Activated CD4-positive, alpha-beta T cell treated with anti-CD3 and anti-CD28 coated beads for 36 hours (primary cell): ENCODE measurements around the gene RAB31. TPM values are rescaled to one million over a fixed set of nuclear protein-coding genes. Genes with fewer than 3 reads are reported as not detected.

ENCODE experiments used
- ATAC-seq: fragments of 200-7000 bp; cut with Tn5 transposase; one replicate; pipeline ENCODE4 v1.10.0; 2021; ENCODE audit warnings: mild to moderate bottlenecking, moderate library complexity
- CTCF ChIA-PET: fragments of 350-600 bp; sonication (Branson Sonifier 250); formaldehyde crosslinking; loops from one replicate; lab custom pipeline; 2021; ENCODE audit warnings: antibody characterized with exemption; lab: Charles Lee
- POLR2A ChIA-PET: fragments of 350-600 bp; sonication (Branson Sonifier 250); formaldehyde crosslinking; loops from one replicate; lab custom pipeline; 2021; ENCODE audit warnings: antibody characterized with exemption, inconsistent platforms; lab: Charles Lee
- DNase-seq: peaks from one replicate; pipeline ENCODE4 v3.0.0-alpha.2; 2020
- H3K27ac Mint-ChIP-seq: one replicate; pipeline ENCODE4 v1.8.0; 2021; ENCODE audit warnings: mixed read lengths
- H3K27me3 Mint-ChIP-seq: one replicate; pipeline ENCODE4 v1.8.0; 2021; ENCODE audit warnings: mixed read lengths
- H3K36me3 Mint-ChIP-seq: one replicate; pipeline ENCODE4 v1.8.0; 2021; ENCODE audit warnings: low read depth, mixed read lengths
- H3K4me1 Mint-ChIP-seq: one replicate; pipeline ENCODE4 v1.8.0; 2021; ENCODE audit warnings: mixed read lengths
- H3K4me3 Mint-ChIP-seq: one replicate; pipeline ENCODE4 v1.8.0; 2021; ENCODE audit warnings: mild to moderate bottlenecking, moderate library complexity, mixed read lengths
- H3K9me3 Mint-ChIP-seq: one replicate; pipeline ENCODE4 v1.8.0; 2021; ENCODE audit warnings: low read depth, mixed read lengths
- intact Hi-C, 2 experiments: fragments of 100-400 bp; cut with DNase I in 1 of 2; cut with micrococcal nuclease in 1 of 2; formaldehyde crosslinking; loops; one replicate each; pipeline versions ENCODE4 v1.14.2 to v1.15.1; 2022 to 2024; cut with DNase I, micrococcal nuclease
- total RNA-seq, 2 experiments: library from RNA; stranded (reverse); gene quantifications; one replicate each; pipeline ENCODE4 v1.2.3, GENCODE V29; 2021

RAB31 gene
- total RNA-seq, 2 experiments from 2014 or later: 0.48 to 1.8 TPM

- no peak overlapping the region for H3K4me3 Mint-ChIP-seq
- intact Hi-C loops: loop anchor here in 1 of 2 experiments (2.0 kb wide), 1 partner anchor 38 kb away; the partner anchor contains the start of gene VAPA
These were observed 169.0 kb downstream of the RAB31 start for GRCh38 chr18:9876867-9877654.

GRCh38 chr18:9877655-9878014, 169.5 kb downstream of the RAB31 start:
- no peaks in the 10 kb centered on the region for H3K9me3 Mint-ChIP-seq
- no peak overlapping the region for H3K27ac Mint-ChIP-seq
- H3K4me3 Mint-ChIP-seq: no peak overlapping the region
- H3K4me1 Mint-ChIP-seq: peaks cover 13% of the 10 kb centered on the region
- no peaks in the 10 kb centered on the region for H3K36me3 Mint-ChIP-seq
- CTCF ChIA-PET: interaction anchor here (0.7 to 1.5 kb wide), 3 partner anchors 16 to 49 kb away, joined by 3 read pairs; no protein-coding TSS in a partner anchor
- intact Hi-C loops: loop anchor here in 1 of 2 experiments (2.0 kb wide), 1 partner anchor 37 kb away; the partner anchor contains the start of gene VAPA
- POLR2A ChIA-PET: no interaction called here
- H3K27me3 Mint-ChIP-seq: peaks cover 3% of the 10 kb centered on the region
- ATAC-seq (no peak), DNase-seq (no peak)

More at GRCh38 chr18:9876867-9877654, 169.0 kb downstream of the RAB31 start:
- POLR2A ChIA-PET: interaction anchor here (1.0 kb wide), 1 partner anchor 15 kb away, joined by 7 read pairs; no protein-coding TSS in a partner anchor
- ATAC-seq (peak; percentile 90), DNase-seq (peak; percentile 50)
- H3K27me3 Mint-ChIP-seq: peaks cover 3% of the 10 kb centered on the region
- H3K27ac Mint-ChIP-seq: peak overlapping the region; percentile 3
- no peaks in the 10 kb centered on the region for H3K36me3 Mint-ChIP-seq
- CTCF ChIA-PET: interaction anchor here (0.7 to 1.5 kb wide), 3 partner anchors 15 to 50 kb away, joined by 3 read pairs; no protein-coding TSS in a partner anchor
- no peaks in the 10 kb centered on the region for H3K9me3 Mint-ChIP-seq
- H3K4me1 Mint-ChIP-seq: peaks cover 13% of the 10 kb centered on the region

- H3K36me3 Mint-ChIP-seq: no peaks in the 10 kb centered on the region
These were observed 170.0 kb downstream of the RAB31 start for GRCh38 chr18:9878095-9878494.

GRCh38 chr18:9878783-9879242, 170.7 kb downstream of the RAB31 start:
- CTCF ChIA-PET: no interaction called here

More at GRCh38 chr18:9878095-9878494, 170.0 kb downstream of the RAB31 start:
- DNase-seq (no peak), ATAC-seq (no peak)
- intact Hi-C loops: no loop called here
- Mint-ChIP-seq H3K27ac (no peak overlapping the region), H3K27me3 (peaks cover 3% of the 10 kb centered on the region), H3K4me1 (peaks cover 13% of the 10 kb centered on the region), H3K9me3 (no peaks in the 10 kb centered on the region), H3K4me3 (no peak overlapping the region)
- CTCF ChIA-PET: no interaction called here
- POLR2A ChIA-PET: no interaction called here

GRCh38 chr18:9884090-9884489, 176.0 kb downstream of the RAB31 start:
- H3K9me3 Mint-ChIP-seq: no peaks in the 10 kb centered on the region
- ATAC-seq (no peak), DNase-seq (no peak)
- ChIA-PET POLR2A (interaction anchor here (0.6 kb wide), 1 partner anchor 31 kb away, joined by 4 read pairs; no protein-coding TSS in a partner anchor), CTCF (no interaction called here)
- H3K27me3 Mint-ChIP-seq: no peaks in the 10 kb centered on the region
- H3K27ac Mint-ChIP-seq: no peak overlapping the region
- intact Hi-C loops: no loop called here
- H3K4me1 Mint-ChIP-seq: no peaks in the 10 kb centered on the region
- no peaks in the 10 kb centered on the region for H3K36me3 Mint-ChIP-seq
- H3K4me3 Mint-ChIP-seq: no peak overlapping the region

More at GRCh38 chr18:9878783-9879242, 170.7 kb downstream of the RAB31 start:
- POLR2A ChIA-PET: no interaction called here
- Mint-ChIP-seq H3K9me3 (no peaks in the 10 kb centered on the region), H3K36me3 (no peaks in the 10 kb centered on the region), H3K27me3 (peaks cover 2% of the 10 kb centered on the region), H3K4me3 (no peak overlapping the region), H3K27ac (no peak overlapping the region), H3K4me1 (peaks cover 13% of the 10 kb centered on the region)
- DNase-seq (no peak), ATAC-seq (no peak)
- intact Hi-C loops: no loop called here

GRCh38 chr18:9884532-9885140, 176.5 kb downstream of the RAB31 start:
- H3K4me1 Mint-ChIP-seq: no peaks in the 10 kb centered on the region
- H3K4me3 Mint-ChIP-seq: no peak overlapping the region
- intact Hi-C loops: no loop called here
- H3K9me3 Mint-ChIP-seq: no peaks in the 10 kb centered on the region
- no peak for ATAC-seq
- ChIA-PET CTCF (no interaction called here), POLR2A (interaction anchor here (0.6 kb wide), 1 partner anchor 30 kb away, joined by 4 read pairs; no protein-coding TSS in a partner anchor)
- DNase-seq: no peak
- no peaks in the 10 kb centered on the region for H3K36me3 Mint-ChIP-seq
- no peak overlapping the region for H3K27ac Mint-ChIP-seq
- H3K27me3 Mint-ChIP-seq: no peaks in the 10 kb centered on the region

GRCh38 chr18:9885170-9886004, 177.3 kb downstream of the RAB31 start, which contains the start of gene TXNDC2:
Gene TXNDC2 (plus strand): TSS chr18:9885973. CDS start chr18:9886681, 708 bp downstream.
- no peaks in the 10 kb centered on the region for H3K27me3 Mint-ChIP-seq
- H3K27ac Mint-ChIP-seq: no peak within 1 kb of the TSS
- ChIA-PET CTCF (no interaction called here), POLR2A (interaction anchor here (0.6 kb wide), 1 partner anchor 34 kb away, joined by 3 read pairs; no protein-coding TSS in a partner anchor)
- no peak for ATAC-seq
- no peaks in the 10 kb centered on the region for H3K9me3 Mint-ChIP-seq
- no peak for DNase-seq
- no peak within 1 kb of the TSS for H3K4me3 Mint-ChIP-seq
- H3K36me3 Mint-ChIP-seq: no peaks in the 10 kb centered on the region
- no peaks in the 10 kb centered on the region for H3K4me1 Mint-ChIP-seq
- intact Hi-C loops: no loop called here

- Mint-ChIP-seq H3K4me1 (no peaks in the 10 kb centered on the region), H3K36me3 (no peaks in the 10 kb centered on the region)
These were observed 177.9 kb downstream of the RAB31 start for GRCh38 chr18:9886005-9886348.

GRCh38 chr18:9887992-9888391, 179.9 kb downstream of the RAB31 start:
- CTCF ChIA-PET: no interaction called here
- DNase-seq: no peak
- no peaks in the 10 kb centered on the region for H3K9me3 Mint-ChIP-seq

More at GRCh38 chr18:9886005-9886348, 177.9 kb downstream of the RAB31 start:
- H3K27ac Mint-ChIP-seq: no peak overlapping the region
- no peak overlapping the region for H3K4me3 Mint-ChIP-seq
- H3K9me3 Mint-ChIP-seq: no peaks in the 10 kb centered on the region
- DNase-seq (no peak), ATAC-seq (no peak)
- H3K27me3 Mint-ChIP-seq: no peaks in the 10 kb centered on the region
- POLR2A ChIA-PET: no interaction called here
- intact Hi-C loops: no loop called here
- CTCF ChIA-PET: no interaction called here

GRCh38 chr18:9890196-9890595, 182.1 kb downstream of the RAB31 start:
- ATAC-seq (no peak), DNase-seq (no peak)
- Mint-ChIP-seq H3K27me3 (no peaks in the 10 kb centered on the region), H3K4me3 (no peak overlapping the region), H3K27ac (no peak overlapping the region), H3K4me1 (no peaks in the 10 kb centered on the region), H3K9me3 (no peaks in the 10 kb centered on the region), H3K36me3 (no peaks in the 10 kb centered on the region)
- POLR2A ChIA-PET: no interaction called here
- CTCF ChIA-PET: interaction anchor here (0.8 kb wide), 1 partner anchor 1412 kb away, joined by 3 read pairs; no protein-coding TSS in a partner anchor
- intact Hi-C loops: no loop called here

More at GRCh38 chr18:9887992-9888391, 179.9 kb downstream of the RAB31 start:
- Mint-ChIP-seq H3K36me3 (no peaks in the 10 kb centered on the region), H3K27me3 (no peaks in the 10 kb centered on the region), H3K27ac (no peak overlapping the region), H3K4me3 (no peak overlapping the region), H3K4me1 (no peaks in the 10 kb centered on the region)
- intact Hi-C loops: no loop called here
- no peak for ATAC-seq
- POLR2A ChIA-PET: no interaction called here

- ChIA-PET CTCF (no interaction called here), POLR2A (no interaction called here)
- Mint-ChIP-seq H3K4me3 (no peak overlapping the region), H3K27me3 (no peaks in the 10 kb centered on the region), H3K36me3 (no peaks in the 10 kb centered on the region), H3K27ac (no peak overlapping the region), H3K9me3 (no peaks in the 10 kb centered on the region), H3K4me1 (no peaks in the 10 kb centered on the region)
- DNase-seq: no peak
- no peak for ATAC-seq
- intact Hi-C loops: no loop called here
These were observed 182.9 kb downstream of the RAB31 start for GRCh38 chr18:9890957-9891356.
